Omental fat pad (tissue), 4 donors: ENCODE data around the gene SPTBN4. TPM values are rescaled to one million over a fixed set of nuclear protein-coding genes. Genes with fewer than 3 reads are reported as not detected.

Source experiments
- ATAC-seq: fragments of 150-250 bp; one replicate; pipeline ENCODE4 v1.9.1; 2016; ENCODE audit warnings: mild to moderate bottlenecking, moderate library complexity; ENCODE audit not compliant: low FRiP score
- DNase-seq: peaks from one replicate; pipeline ENCODE4 v3.0.0-alpha.2; 2019; ENCODE audit warnings: low spot score
- CTCF ChIP-seq, 3 donors: fragments of 450-650 bp; IDR thresholded peaks; one replicate each; pipeline ENCODE4 v1.5.1; 2016 to 2017; ENCODE audit warnings: antibody characterized with exemption in 3 of 3, mild to moderate bottlenecking in 3 of 3, moderate library complexity in 2 of 3
- total RNA-seq, 4 donors: library from RNA; depleted of rRNA; stranded (reverse); fragments of >200 nt; gene quantifications; one replicate each; pipeline ENCODE4 v1.1.0, GENCODE V29; 2016

SPTBN4 gene
- total RNA-seq, 4 donors from 2014 or later, result 1.4 to 3.2 (median 3.0) TPM

DNA sequence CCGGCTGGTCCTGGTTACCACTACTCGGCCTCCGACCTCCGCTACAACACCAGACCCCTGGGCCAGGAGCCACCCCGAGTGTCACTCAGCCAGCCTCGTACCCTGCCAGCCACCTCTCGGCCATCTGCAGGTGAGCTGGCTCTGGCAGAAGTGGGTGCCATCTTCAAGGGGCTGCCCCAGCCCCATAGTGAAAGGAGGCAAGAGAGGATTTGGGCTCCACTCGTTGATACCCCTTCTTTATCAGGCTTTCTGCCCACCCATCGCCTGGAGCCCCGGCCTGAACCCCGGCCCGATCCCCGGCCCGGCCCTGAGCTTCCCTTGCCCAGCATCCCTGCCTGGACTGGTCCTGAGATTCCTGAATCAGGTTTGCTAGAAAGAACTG is 141.4 kb downstream of the SPTBN4 start:
- TF ChIP-seq CTCF (IDR thresholded peaks at IDR 0.05), result no peak
- ATAC-seq, result no peak
- no peak for DNase-seq

GRCh38 chr19:40608957-40609356 is 142.2 kb downstream of the SPTBN4 start:
- TF ChIP-seq CTCF (IDR thresholded peaks at IDR 0.05), result no peak
- DNase-seq (no peak), ATAC-seq (no peak)

DNA sequence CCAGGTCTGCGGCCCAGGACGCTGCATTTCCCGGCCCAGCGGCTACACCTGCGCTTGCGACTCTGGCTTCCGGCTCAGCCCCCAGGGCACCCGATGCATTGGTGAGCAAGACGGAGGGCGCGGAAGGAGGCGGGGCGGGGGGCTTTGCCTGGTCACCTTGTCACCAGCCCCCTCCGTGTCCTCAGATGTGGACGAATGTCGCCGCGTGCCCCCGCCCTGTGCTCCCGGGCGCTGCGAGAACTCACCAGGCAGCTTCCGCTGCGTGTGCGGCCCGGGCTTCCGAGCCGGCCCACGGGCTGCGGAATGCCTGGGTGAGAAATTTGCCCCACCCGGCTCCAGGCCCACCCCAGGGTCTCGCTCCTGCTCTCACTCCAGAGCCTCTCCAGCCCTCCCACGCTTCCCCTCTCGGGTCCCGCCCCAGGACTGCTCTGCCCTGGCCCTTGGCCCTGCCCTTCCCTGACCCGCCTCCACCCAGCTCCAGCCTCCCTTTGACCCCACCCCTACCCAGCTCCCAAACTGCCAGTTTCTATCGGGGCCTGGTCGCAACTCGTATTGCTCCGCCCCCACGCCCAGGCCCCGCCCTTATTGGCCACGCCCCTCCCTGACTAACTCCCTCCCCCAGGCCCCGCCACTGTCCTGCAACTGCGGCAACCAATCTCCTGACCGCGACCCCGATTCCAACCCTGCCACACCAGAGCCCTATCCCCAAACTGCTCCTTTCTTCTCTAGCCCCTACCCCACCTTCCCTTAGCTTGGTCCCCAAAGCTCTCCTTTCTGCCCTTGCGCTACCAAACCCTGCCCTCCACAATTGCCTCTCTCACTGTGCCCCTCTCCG is 143.0 kb downstream of the SPTBN4 start:
- peak; percentile 92 for DNase-seq
- ATAC-seq, result peak; percentile 60
- TF ChIP-seq CTCF (IDR thresholded peaks at IDR 0.05), result no peak

DNA sequence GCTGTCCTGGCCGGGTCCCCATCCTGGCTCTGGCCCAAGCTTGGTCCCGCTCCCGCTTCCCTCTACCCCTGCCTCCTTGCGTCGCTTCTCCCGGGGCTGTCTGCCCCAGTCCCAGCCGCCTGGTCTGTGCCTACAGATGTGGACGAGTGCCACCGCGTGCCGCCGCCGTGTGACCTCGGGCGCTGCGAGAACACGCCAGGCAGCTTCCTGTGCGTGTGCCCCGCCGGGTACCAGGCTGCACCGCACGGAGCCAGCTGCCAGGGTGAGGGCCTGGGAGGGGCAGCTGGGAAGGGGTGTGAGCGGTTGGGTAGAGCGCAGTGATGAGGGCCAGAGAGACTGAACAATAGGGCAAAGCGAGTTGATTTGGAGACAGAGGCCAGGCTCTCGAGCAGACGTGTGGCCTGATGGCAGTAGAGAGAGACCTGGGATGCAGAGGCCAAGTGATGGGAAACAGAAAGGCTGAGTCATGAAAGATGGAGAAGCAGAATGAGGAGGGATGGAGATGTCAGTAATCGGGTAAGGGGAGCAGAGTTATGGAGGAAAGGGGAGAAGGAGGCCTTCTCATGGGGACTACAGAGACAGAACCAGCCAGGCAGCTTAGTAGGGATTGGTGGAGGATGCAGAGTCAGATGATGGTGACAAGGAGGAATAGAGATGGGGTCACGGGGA is 143.7 kb downstream of the SPTBN4 start:
- DNase-seq (no peak), ATAC-seq (no peak)
- TF ChIP-seq CTCF (IDR thresholded peaks at IDR 0.05), result no peak

DNA sequence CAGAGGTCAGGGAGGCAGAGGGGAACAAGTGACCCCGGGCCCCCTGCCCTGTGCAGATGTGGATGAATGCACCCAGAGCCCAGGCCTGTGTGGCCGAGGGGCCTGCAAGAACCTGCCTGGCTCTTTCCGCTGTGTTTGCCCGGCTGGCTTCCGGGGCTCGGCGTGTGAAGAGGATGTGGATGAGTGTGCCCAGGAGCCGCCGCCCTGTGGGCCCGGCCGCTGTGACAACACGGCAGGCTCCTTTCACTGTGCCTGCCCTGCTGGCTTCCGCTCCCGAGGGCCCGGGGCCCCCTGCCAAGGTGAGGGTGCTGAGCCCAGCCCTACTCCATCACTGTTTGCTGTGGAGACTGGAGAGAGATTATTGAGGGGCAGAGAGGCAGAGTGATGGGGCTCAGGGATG is 144.3 kb downstream of the SPTBN4 start:
- DNase-seq (no peak), ATAC-seq (no peak)
- TF ChIP-seq CTCF (IDR thresholded peaks at IDR 0.05), result no peak

DNA sequence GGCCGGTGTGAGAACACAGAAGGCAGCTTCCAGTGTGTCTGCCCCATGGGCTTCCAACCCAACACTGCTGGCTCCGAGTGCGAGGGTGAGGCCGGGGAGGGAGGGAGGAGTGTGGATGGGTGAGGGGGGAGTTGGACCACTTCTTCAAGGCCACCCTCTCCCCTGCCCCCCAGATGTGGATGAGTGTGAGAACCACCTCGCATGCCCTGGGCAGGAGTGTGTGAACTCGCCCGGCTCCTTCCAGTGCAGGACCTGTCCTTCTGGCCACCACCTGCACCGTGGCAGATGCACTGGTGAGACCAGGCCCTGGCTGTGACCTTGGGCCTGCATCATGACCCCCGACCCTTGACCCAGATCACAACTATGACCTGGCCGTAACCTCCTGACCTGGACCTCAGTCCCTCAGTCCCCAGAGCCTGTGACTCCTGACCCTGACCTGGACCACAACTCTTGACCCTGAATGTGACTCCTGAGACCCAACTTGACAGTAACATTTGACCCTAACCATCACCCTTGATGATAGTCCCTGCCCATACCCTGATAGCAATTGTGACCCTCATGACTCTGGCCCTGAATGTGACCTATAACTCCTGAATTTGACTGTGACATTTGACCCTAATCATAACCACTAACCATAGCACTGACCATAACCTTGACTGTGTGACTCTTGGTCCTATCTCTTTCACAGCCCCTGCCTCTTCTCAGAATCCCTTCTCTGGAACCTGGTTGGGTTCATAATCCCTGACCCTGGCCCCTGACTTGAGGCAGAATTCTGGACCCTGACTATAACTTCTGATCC is 145.3 kb downstream of the SPTBN4 start:
- TF ChIP-seq CTCF (IDR thresholded peaks at IDR 0.05), result no peak
- no peak for ATAC-seq
- DNase-seq, result no peak
